Activated CD8-positive, alpha-beta T cell treated with anti-CD3 and anti-CD28 coated beads, Interleukin-2, amount 10 ng/mL, durations not matched to agents 7 days and 5 days (primary cell): Measurements from ENCODE around the gene EMILIN2. TPM values are rescaled to one million over a fixed set of nuclear protein-coding genes. Genes with fewer than 3 reads are reported as not detected.
A peak's percentile ranks its signal among the peaks of the same experiment; 100 is the strongest.

ENCODE experiments used
- ATAC-seq: fragments of 150-1000 bp; cut with Tn5 transposase; one replicate; pipeline ENCODE4 v1.10.0; 2021; ENCODE audit warnings: moderate library complexity
- CTCF ChIA-PET: fragments of 350-600 bp; sonication (Branson Sonifier 250); formaldehyde crosslinking; loops from one replicate; lab custom pipeline; 2021; ENCODE audit warnings: antibody characterized with exemption; lab: Charles Lee
- POLR2A ChIA-PET: fragments of 350-600 bp; sonication (Branson Sonifier 250); formaldehyde crosslinking; loops from one replicate; lab custom pipeline; 2021; ENCODE audit warnings: antibody characterized with exemption; lab: Charles Lee
- DNase-seq: peaks from one replicate; pipeline ENCODE4 v3.0.0-alpha.2; 2020
- H3K27ac Mint-ChIP-seq: one replicate; pipeline ENCODE4 v1.8.0; 2021; ENCODE audit warnings: mild to moderate bottlenecking, mixed read lengths
- H3K27me3 Mint-ChIP-seq: one replicate; pipeline ENCODE4 v1.8.0; 2021; ENCODE audit warnings: low read depth, mixed read lengths
- H3K36me3 Mint-ChIP-seq: one replicate; pipeline ENCODE4 v1.8.0; 2021; ENCODE audit warnings: low read depth, mixed read lengths
- H3K4me1 Mint-ChIP-seq: one replicate; pipeline ENCODE4 v1.8.0; 2021; ENCODE audit warnings: low read depth, mixed read lengths
- H3K4me3 Mint-ChIP-seq: one replicate; pipeline ENCODE4 v1.8.0; 2021; ENCODE audit warnings: mild to moderate bottlenecking, mixed read lengths
- H3K9me3 Mint-ChIP-seq: one replicate; pipeline ENCODE4 v1.8.0; 2022; ENCODE audit warnings: mixed read lengths; ENCODE audit not compliant: insufficient read depth
- total RNA-seq, 2 experiments: library from RNA; stranded (reverse); gene quantifications; one replicate each; pipeline ENCODE4 v1.2.3, GENCODE V29; 2021

EMILIN2 gene
- total RNA-seq, 2 experiments from 2014 or later: 32.7 to 34.6 TPM

DNA sequence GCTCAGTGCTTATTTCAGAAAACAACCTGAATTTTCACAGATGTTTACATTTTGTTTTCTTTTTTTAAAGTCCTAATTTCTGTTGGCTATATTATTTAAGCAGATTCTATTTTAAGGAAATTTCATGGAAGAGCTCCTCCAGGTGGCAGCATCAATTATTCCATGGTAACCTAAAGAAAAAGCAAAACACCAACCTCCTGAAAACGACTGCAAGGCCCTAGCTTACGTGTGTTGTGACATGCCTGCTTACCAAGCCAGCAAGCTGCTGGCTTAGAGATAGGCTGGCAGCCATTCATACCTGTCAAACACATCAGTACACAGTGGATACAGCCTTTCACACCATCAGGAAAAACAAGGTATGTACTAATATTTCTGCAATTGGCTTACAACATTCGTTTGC is 101.2 kb downstream of the EMILIN2 start:
- DNase-seq: no peak
- Mint-ChIP-seq H3K27me3 (no peaks in the 10 kb centered on the region), H3K4me1 (peaks cover 30% of the 10 kb centered on the region), H3K36me3 (peaks cover 71% of the 10 kb centered on the region), H3K9me3 (no peaks in the 10 kb centered on the region), H3K27ac (no peak overlapping the region), H3K4me3 (no peak overlapping the region)
- CTCF ChIA-PET: interaction anchor here (0.8 to 7.1 kb wide), 14 partner anchors 9 to 298 kb away, joined by 3 to 75 read pairs (median 4); no protein-coding TSS in a partner anchor
- POLR2A ChIA-PET: interaction anchor here (0.9 kb wide), 1 partner anchor 25 kb away, joined by 3 read pairs; no protein-coding TSS in a partner anchor
- ATAC-seq: no peak

DNA sequence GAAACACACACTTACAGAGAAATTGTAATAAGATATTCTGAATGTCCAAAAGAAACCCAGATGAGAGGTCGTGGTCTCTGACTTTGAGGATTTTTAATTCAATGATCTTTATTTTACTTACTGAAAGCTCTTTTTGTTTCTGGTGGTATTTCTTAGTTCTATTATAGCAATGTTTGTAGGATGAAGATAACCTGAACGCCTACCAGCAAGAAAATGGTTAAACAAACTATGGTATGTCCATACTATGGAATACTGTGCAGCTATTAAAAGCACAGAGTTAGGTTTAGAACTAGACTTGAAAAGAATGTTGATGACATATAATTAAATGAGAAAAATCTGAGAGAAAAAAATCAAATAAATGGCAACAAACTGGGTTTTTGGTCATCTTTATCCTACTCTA is 105.8 kb downstream of the EMILIN2 start:
- Mint-ChIP-seq H3K27me3 (no peaks in the 10 kb centered on the region), H3K4me3 (no peak overlapping the region), H3K4me1 (peaks cover 59% of the 10 kb centered on the region), H3K27ac (no peak overlapping the region), H3K36me3 (peaks cover 84% of the 10 kb centered on the region), H3K9me3 (no peaks in the 10 kb centered on the region)
- no peak for ATAC-seq
- ChIA-PET CTCF (interaction anchor here (0.7 to 7.1 kb wide), 7 partner anchors 9 to 42 kb away, joined by 3 to 75 read pairs (median 3); no protein-coding TSS in a partner anchor), POLR2A (no interaction called here)
- DNase-seq: no peak

DNA sequence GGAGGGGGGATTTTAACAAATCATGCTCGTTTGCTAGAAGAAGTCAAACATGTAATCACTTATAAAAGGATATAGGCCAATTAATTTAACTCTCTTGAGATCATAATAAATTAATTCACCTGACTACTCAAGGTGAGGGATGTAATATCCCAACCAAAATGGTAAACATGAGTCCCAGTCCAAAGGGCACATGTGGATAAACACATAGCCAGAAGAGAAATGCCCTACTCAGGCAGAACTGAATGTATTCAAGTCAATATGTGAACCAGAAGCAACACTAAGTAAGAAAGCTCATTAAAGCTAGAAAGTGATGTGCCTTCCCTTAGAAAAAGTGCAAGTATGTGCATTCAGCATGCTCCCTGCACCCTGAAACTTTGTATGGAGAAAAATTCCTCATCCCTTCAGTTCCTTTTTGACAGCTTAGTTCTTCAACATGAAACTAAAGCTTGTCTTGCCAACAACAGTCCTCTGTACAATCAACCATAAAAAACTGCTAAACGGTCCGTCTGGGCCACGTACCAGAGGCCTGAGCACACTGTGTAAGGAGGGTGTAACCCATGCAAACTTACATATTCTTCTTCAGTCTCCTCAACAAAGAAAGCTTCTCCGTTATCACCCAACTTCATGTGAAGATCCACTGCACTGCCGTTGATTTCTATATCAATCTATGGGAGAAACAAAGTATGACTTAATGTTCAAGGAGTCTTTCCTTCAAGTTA is 107.3 kb downstream of the EMILIN2 start:
- Mint-ChIP-seq H3K27me3 (no peaks in the 10 kb centered on the region), H3K36me3 (peaks cover 82% of the 10 kb centered on the region), H3K4me3 (no peak overlapping the region), H3K4me1 (peaks cover 68% of the 10 kb centered on the region), H3K27ac (no peak overlapping the region), H3K9me3 (no peaks in the 10 kb centered on the region)
- POLR2A ChIA-PET: interaction anchor here (1.6 kb wide), 1 partner anchor 294 kb away, joined by 6 read pairs; the partner anchor contains the start of gene MYL12A
- CTCF ChIA-PET: interaction anchor here (1.0 to 1.8 kb wide), 7 partner anchors 13 to 293 kb away, joined by 3 to 10 read pairs (median 5); no protein-coding TSS in a partner anchor
- no peak for ATAC-seq
- no peak for DNase-seq

DNA sequence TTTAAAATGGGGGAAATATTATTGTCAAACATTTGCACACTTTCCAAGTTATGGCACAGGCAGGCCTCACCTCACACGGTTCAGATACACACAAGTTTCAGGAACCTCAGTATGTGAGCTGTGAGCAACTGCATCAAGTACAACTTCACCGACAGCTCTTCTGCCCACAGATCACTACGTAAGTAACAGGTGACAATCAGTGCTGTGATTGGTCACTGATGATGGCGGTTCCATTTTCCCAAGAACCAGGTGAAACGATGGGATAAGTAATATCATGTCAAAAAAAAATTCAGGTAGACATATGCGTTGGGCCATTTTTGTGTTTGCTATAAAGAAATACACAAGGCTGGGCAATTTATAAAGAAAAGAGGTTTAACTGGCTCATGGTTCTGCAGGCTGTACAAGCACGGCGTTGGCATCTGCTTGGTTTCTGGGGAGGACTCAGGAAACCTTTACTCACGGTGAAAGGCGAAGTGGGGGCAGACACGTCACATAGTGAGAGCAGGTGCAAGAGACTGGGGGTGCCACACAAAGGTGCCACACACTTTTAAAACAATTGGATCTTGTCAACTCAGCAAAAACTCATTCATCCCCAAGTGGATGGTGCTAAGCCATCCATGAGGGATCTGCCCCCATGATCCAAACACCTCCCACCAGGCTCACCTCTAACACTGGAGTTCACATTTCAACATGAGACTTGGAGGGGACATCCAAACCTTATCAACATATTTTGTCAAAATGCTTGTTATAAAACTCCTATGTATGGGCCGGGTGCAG is 108.3 kb downstream of the EMILIN2 start:
- Mint-ChIP-seq H3K4me1 (peaks cover 67% of the 10 kb centered on the region), H3K9me3 (no peaks in the 10 kb centered on the region), H3K4me3 (no peak overlapping the region), H3K27me3 (no peaks in the 10 kb centered on the region), H3K36me3 (peaks cover 81% of the 10 kb centered on the region), H3K27ac (peak overlapping the region; percentile 88)
- no peak for DNase-seq
- ChIA-PET CTCF (interaction anchor here (1.0 to 1.8 kb wide), 6 partner anchors 14 to 292 kb away, joined by 3 to 10 read pairs (median 5); no protein-coding TSS in a partner anchor), POLR2A (interaction anchor here (1.6 to 8.8 kb wide), 2 partner anchors 16 to 293 kb away, joined by 6 to 98 read pairs; partner anchors contain the start of gene MYL12A)
- ATAC-seq: no peak

DNA sequence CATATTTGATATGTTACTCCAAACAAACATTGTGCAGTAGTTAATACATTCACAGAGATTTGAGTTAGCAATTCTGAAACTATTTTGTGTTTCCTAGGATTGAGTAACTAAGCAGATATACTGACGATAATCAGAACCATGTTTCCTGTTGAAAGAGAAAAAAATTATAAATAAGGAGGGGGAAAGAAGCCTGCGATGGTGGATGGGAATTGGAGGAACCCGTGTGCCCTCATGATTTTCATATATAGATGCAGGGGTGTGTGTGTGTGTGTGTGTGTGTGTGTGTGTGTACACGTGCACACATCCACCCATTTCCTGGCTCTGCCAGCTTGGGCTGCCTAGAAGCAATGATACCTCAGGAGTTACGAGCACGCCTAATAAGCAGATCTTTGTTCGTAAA is 109.2 kb downstream of the EMILIN2 start:
- H3K9me3 Mint-ChIP-seq: no peaks in the 10 kb centered on the region
- H3K4me1 Mint-ChIP-seq: peaks cover 68% of the 10 kb centered on the region
- POLR2A ChIA-PET: interaction anchor here (1.1 to 8.8 kb wide), 3 partner anchors 15 to 27 kb away, joined by 5 to 98 read pairs (median 14); no protein-coding TSS in a partner anchor
- no peak for DNase-seq
- H3K4me3 Mint-ChIP-seq: peak overlapping the region; percentile 70
- peaks cover 73% of the 10 kb centered on the region for H3K36me3 Mint-ChIP-seq
- H3K27me3 Mint-ChIP-seq: no peaks in the 10 kb centered on the region
- CTCF ChIA-PET: interaction anchor here (0.7 to 11.3 kb wide), 6 partner anchors 16 to 107 kb away, joined by 3 to 130 read pairs (median 31); no protein-coding TSS in a partner anchor
- H3K27ac Mint-ChIP-seq: peak overlapping the region; percentile 88
- ATAC-seq: no peak

DNA sequence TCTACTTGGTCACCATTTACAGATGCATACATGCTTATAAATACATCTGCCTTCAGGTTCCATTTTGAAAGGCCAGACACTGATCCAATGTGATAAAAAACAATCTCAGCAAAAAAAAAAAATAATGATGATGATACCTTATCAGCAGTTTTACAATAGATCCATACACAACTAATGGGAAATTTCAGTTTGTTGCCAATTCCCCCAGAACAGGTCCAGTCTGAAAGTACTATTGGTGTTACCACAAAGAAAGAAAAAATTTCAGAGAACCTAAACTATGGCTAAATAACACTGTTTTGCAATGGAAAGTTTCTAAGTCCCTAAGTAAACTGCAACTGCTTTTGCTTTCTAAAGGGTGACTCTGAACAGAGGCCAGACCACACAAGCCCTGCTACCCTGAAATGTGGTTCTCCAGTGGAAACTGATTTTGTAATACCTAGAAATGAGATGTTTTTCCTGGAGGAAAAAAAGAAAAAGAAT is 112.1 kb downstream of the EMILIN2 start:
- Mint-ChIP-seq H3K4me3 (peak overlapping the region; percentile 72), H3K36me3 (peaks cover 67% of the 10 kb centered on the region), H3K4me1 (peaks cover 89% of the 10 kb centered on the region), H3K9me3 (no peaks in the 10 kb centered on the region), H3K27ac (peak overlapping the region; percentile 95), H3K27me3 (no peaks in the 10 kb centered on the region)
- DNase-seq (peak; percentile 78), ATAC-seq (peak; percentile 56)
- ChIA-PET POLR2A (interaction anchor here (1.7 to 8.8 kb wide), 6 partner anchors 12 to 289 kb away, joined by 5 to 98 read pairs (median 12); partner anchors contain the start of gene MYL12A), CTCF (interaction anchor here (1.0 to 11.3 kb wide), 12 partner anchors 8 to 170 kb away, joined by 3 to 130 read pairs (median 16); no protein-coding TSS in a partner anchor)

DNA sequence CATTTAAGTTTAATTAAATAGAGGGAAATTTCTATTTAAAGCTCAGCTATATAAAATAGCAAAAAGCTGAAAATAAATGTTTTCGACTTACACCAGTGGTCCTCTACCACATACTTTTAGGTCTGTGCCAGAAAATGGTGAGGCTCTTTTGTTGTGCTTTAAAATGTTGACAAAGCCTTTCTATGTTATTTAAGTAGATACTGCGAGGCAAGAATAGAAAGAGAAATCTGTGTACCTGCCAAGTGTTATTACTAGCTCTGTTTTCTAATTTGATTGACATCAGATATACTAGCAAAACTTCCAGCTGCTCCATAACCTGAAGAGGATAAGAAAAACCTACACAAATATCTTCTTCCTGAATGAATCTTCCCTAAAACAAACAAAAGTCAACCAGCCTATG is 112.5 kb downstream of the EMILIN2 start:
- peak overlapping the region; percentile 72 for H3K4me3 Mint-ChIP-seq
- DNase-seq (peak; percentile 16), ATAC-seq (no peak)
- H3K4me1 Mint-ChIP-seq: peaks cover 86% of the 10 kb centered on the region
- H3K9me3 Mint-ChIP-seq: no peaks in the 10 kb centered on the region
- POLR2A ChIA-PET: interaction anchor here (0.6 to 8.8 kb wide), 8 partner anchors 11 to 316 kb away, joined by 3 to 98 read pairs (median 6); partner anchors contain the start of gene MYL12A
- H3K27me3 Mint-ChIP-seq: no peaks in the 10 kb centered on the region
- H3K36me3 Mint-ChIP-seq: peaks cover 63% of the 10 kb centered on the region
- peak overlapping the region; percentile 95 for H3K27ac Mint-ChIP-seq
- CTCF ChIA-PET: interaction anchor here (1.0 to 11.3 kb wide), 12 partner anchors 9 to 287 kb away, joined by 3 to 130 read pairs (median 16); no protein-coding TSS in a partner anchor

DNA sequence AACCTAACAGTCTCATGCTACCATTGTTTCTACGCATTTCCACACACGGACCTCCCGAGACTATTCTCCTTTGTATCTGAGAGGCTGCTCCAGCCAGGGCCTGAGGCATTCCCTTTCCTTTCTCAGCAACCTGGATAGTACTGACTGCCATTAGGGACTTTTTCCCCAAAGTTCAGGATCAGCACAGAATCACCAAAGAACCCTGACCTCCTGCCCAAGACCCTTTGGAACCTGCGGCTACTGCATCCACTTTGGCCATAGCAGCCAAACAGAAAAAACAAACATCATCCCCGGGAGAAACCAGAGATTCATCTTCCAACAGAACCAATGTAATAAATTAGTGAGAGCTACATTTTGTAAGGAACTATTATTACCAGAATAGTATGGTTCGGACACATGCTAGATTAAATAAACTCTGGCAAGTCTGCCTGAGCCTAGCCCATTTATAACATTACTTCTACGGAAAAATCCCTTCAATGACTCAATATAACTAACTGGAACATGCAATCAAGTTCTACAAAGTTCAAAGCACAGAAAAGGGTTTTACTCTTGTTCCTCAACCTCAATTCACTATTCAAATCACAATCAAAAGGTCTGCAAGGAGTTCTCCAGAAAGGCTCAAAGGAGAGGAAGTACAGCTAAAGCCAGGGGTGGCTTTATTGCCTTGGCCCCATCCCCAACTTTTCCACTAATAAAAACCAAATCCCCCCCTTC is 114.3 kb downstream of the EMILIN2 start:
- DNase-seq (no peak), ATAC-seq (no peak)
- Mint-ChIP-seq H3K9me3 (no peaks in the 10 kb centered on the region), H3K4me1 (peaks cover 86% of the 10 kb centered on the region), H3K27me3 (no peaks in the 10 kb centered on the region), H3K36me3 (peaks cover 58% of the 10 kb centered on the region), H3K27ac (peak overlapping the region; percentile 95), H3K4me3 (peak overlapping the region; percentile 72)
- POLR2A ChIA-PET: interaction anchor here (0.7 to 8.8 kb wide), 9 partner anchors 10 to 289 kb away, joined by 3 to 98 read pairs (median 8); partner anchors contain the start of gene MYL12A
- CTCF ChIA-PET: interaction anchor here (1.0 to 11.3 kb wide), 9 partner anchors 9 to 285 kb away, joined by 3 to 130 read pairs (median 16); no protein-coding TSS in a partner anchor

DNA sequence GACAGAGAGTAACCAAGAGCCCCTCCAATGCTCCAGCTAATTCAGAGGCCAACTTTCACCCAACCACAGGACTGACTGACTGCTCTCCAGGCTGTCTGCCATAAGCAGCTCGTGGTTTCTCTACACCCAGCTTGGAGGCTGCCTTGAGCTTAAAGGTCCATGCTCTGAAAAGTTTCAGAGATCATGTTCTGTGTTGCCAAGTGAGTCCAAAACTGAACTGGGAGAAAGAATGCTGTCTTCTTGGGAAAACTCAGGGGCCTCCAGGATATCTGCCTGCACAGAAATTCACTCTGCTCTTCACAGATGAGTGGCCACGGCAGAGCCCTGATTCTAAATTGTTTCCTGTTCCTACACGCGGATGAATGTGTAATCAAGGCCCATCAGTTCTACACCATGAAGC is 115.0 kb downstream of the EMILIN2 start:
- H3K4me3 Mint-ChIP-seq: peak overlapping the region; percentile 72
- ATAC-seq (peak; percentile 28), DNase-seq (peak; percentile 51)
- H3K4me1 Mint-ChIP-seq: peaks cover 86% of the 10 kb centered on the region
- peaks cover 58% of the 10 kb centered on the region for H3K36me3 Mint-ChIP-seq
- no peaks in the 10 kb centered on the region for H3K27me3 Mint-ChIP-seq
- CTCF ChIA-PET: interaction anchor here (1.0 to 11.3 kb wide), 10 partner anchors 10 to 284 kb away, joined by 3 to 130 read pairs (median 15); no protein-coding TSS in a partner anchor
- H3K27ac Mint-ChIP-seq: peak overlapping the region; percentile 95
- no peaks in the 10 kb centered on the region for H3K9me3 Mint-ChIP-seq
- POLR2A ChIA-PET: interaction anchor here (0.7 to 8.8 kb wide), 8 partner anchors 9 to 288 kb away, joined by 3 to 98 read pairs (median 8); no protein-coding TSS in a partner anchor

DNA sequence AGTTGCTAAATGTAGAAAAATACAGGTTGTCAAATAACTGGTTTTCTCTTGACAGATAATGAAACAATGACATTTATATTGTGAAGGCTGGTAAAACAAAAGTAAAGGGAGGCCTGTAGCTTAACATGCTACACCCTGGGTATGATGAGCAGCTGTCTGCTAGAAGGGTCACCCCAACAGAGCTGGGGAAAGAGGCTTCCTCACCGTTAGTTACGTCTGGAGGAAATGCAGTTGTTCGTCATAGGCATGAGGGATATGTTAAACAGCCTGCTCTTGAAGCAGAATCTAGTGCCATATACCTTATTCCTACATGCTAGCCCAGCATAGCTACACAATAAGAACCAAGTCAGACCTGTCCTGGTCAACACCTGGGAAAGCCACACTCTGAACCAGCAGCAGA is 116.2 kb downstream of the EMILIN2 start:
- peaks cover 59% of the 10 kb centered on the region for H3K36me3 Mint-ChIP-seq
- ChIA-PET CTCF (interaction anchor here (0.9 to 11.3 kb wide), 7 partner anchors 9 to 165 kb away, joined by 4 to 130 read pairs (median 37); no protein-coding TSS in a partner anchor), POLR2A (interaction anchor here (0.6 to 8.8 kb wide), 8 partner anchors 8 to 288 kb away, joined by 3 to 98 read pairs (median 4); no protein-coding TSS in a partner anchor)
- H3K4me3 Mint-ChIP-seq: peak overlapping the region; percentile 54
- H3K27me3 Mint-ChIP-seq: no peaks in the 10 kb centered on the region
- peaks cover 86% of the 10 kb centered on the region for H3K4me1 Mint-ChIP-seq
- DNase-seq (peak; percentile 63), ATAC-seq (peak; percentile 33)
- H3K27ac Mint-ChIP-seq: peak overlapping the region; percentile 95
- H3K9me3 Mint-ChIP-seq: no peaks in the 10 kb centered on the region
